A549 (cell line): ENCODE data around the gene WDR45B. TPM values are rescaled to one million over a fixed set of nuclear protein-coding genes. Genes with fewer than 3 reads are reported as not detected.
A peak's percentile ranks its signal among the peaks of the same experiment; 100 is the strongest.

Experiments
- ATAC-seq, 2 experiments: fragments of 200-7000 bp in 1 of 2; fragments of >200 bp in 1 of 2; cut with Nextera tagmentation in 1 of 2; cut with Tn5 transposase in 1 of 2; 3 replicates each; pipeline versions ENCODE4 v1.8.0 to v1.9.1; 2018 to 2020; ENCODE audit warnings: mild to moderate bottlenecking in 1 of 2, moderate library complexity in 1 of 2
- CTCF ChIA-PET: fragments of 300-600 bp; sonication (Branson Sonifier 250); formaldehyde crosslinking; extraction: SDS; loops from one replicate; lab custom pipeline; 2021; ENCODE audit warnings: antibody characterized with exemption, inconsistent platforms; lab: Yijun Ruan, JAX
- POLR2A ChIA-PET: fragments of 350-600 bp; formaldehyde crosslinking; extraction: SDS; loops from one replicate; lab custom pipeline; 2021; ENCODE audit warnings: antibody characterized with exemption, inconsistent platforms; lab: Yijun Ruan, JAX
- DNase-seq, 2 experiments: peaks; one replicate each; pipeline versions ENCODE4 v3.0.0 to v3.0.0-alpha.2; 2011 to 2016; ENCODE audit warnings: low read depth in 1 of 2, low spot score in 1 of 2
- FAIRE-seq: peaks from 2 replicates; lab custom pipeline; 2011; peaks lifted over from hg19 to GRCh38; lab: Jason Lieb, UNC
- H3K27ac ChIP-seq, 2 experiments: fragments of >200 bp; sonication (Bioruptor Twin); formaldehyde crosslinking; 3 replicates each; pipeline ENCODE4 v1.5.1; 2016 to 2017
- H3K4me1 ChIP-seq: fragments of >200 bp; sonication (Bioruptor Twin); formaldehyde crosslinking; 3 replicates; pipeline ENCODE4 v1.6.1; 2016
- H3K4me2 ChIP-seq: fragments of >200 bp; sonication (Bioruptor Twin); formaldehyde crosslinking; 3 replicates; pipeline ENCODE4 v1.6.1; 2016
- H3K4me3 ChIP-seq: fragments of >200 bp; sonication (Bioruptor Twin); formaldehyde crosslinking; 3 replicates; pipeline ENCODE4 v1.5.1; 2016
- H3K9me3 ChIP-seq: fragments of >200 bp; sonication (Bioruptor Twin); formaldehyde crosslinking; 3 replicates; pipeline ENCODE4 v1.6.1; 2016
- BHLHE40 ChIP-seq: IDR thresholded peaks from 2 replicates; pipeline ENCODE4 v1.6.1; 2012; ENCODE audit warnings: low read depth, low read length, inconsistent platforms
- CHD4 ChIP-seq: fragments of 200-600 bp; sonication (generic); IDR thresholded peaks from 2 replicates; pipeline ENCODE4 v1.6.1; 2016; ENCODE audit warnings: antibody characterized with exemption, mild to moderate bottlenecking, borderline replicate concordance
- E2F6 ChIP-seq: IDR thresholded peaks from 2 replicates; pipeline ENCODE4 v1.6.1; 2012; ENCODE audit warnings: low read depth, borderline replicate concordance
- EHF ChIP-seq: fragments of 250-450 bp; sonication (Bioruptor Pico); IDR thresholded peaks from 2 replicates; pipeline ENCODE4 v1.5.0; 2020; ENCODE audit warnings: mild to moderate bottlenecking
- EHMT2 ChIP-seq: fragments of 200-600 bp; sonication (generic); IDR thresholded peaks from 2 replicates; pipeline ENCODE4 v1.6.1; 2016; ENCODE audit warnings: antibody characterized with exemption, low read depth, mild to moderate bottlenecking, moderate library complexity
- EP300 ChIP-seq, 2 experiments: fragments of >200 bp; sonication (Bioruptor Twin); formaldehyde crosslinking; IDR thresholded peaks; 2 replicates in 1 of 2; 3 replicates in 1 of 2; pipeline ENCODE4 v1.6.1; 2016 to 2017
- FOXS1 ChIP-seq: fragments of 250-450 bp; sonication (Bioruptor Pico); IDR thresholded peaks from 2 replicates; pipeline ENCODE4 v1.5.0; 2020; ENCODE audit warnings: mild to moderate bottlenecking, moderate library complexity
- GATA3 ChIP-seq: IDR thresholded peaks from 2 replicates; pipeline ENCODE4 v1.6.1; 2012; ENCODE audit warnings: borderline replicate concordance
- JUN ChIP-seq, 2 experiments: fragments of >200 bp; sonication (Bioruptor Twin); formaldehyde crosslinking; IDR thresholded peaks; 2 replicates in 1 of 2; 3 replicates in 1 of 2; pipeline ENCODE4 v1.6.1; 2016 to 2017
- KDM5A ChIP-seq: fragments of 200-600 bp; sonication (generic); IDR thresholded peaks from 2 replicates; pipeline ENCODE4 v1.6.1; 2016; ENCODE audit warnings: antibody characterized with exemption, mild to moderate bottlenecking
- NPAS2 ChIP-seq: fragments of 250-450 bp; sonication (Bioruptor Pico); IDR thresholded peaks from 2 replicates; pipeline ENCODE4 v1.8.0; 2022; ENCODE audit warnings: mild to moderate bottlenecking, moderate library complexity, borderline replicate concordance
- NR3C1 ChIP-seq: fragments of >200 bp; sonication (Bioruptor Twin); formaldehyde crosslinking; IDR thresholded peaks from 3 replicates; pipeline ENCODE4 v1.6.1; 2017
- PHF8 ChIP-seq: fragments of 200-600 bp; sonication (generic); IDR thresholded peaks from 2 replicates; pipeline ENCODE4 v1.6.1; 2016; ENCODE audit warnings: low read depth, mild to moderate bottlenecking, antibody characterized with exemption, moderate library complexity, borderline replicate concordance
- POLR2AphosphoS2 ChIP-seq: conservative IDR thresholded peaks from 2 replicates; pipeline ENCODE4 v1.6.1; 2012; ENCODE audit warnings: low read length, improper control_type of control experiment, inconsistent platforms
- RARB ChIP-seq: fragments of 250-450 bp; sonication (Bioruptor Pico); IDR thresholded peaks from 2 replicates; pipeline ENCODE4 v1.8.0; 2021; ENCODE audit warnings: mild to moderate bottlenecking, moderate library complexity
- REST ChIP-seq: fragments of 200-600 bp; sonication (generic); IDR thresholded peaks from 2 replicates; pipeline ENCODE4 v1.6.1; 2016; ENCODE audit warnings: antibody characterized with exemption, mild to moderate bottlenecking, moderate library complexity
- RFX5 ChIP-seq: fragments of 450-650 bp; IDR thresholded peaks from 2 replicates; pipeline ENCODE4 v1.7.1; 2014; ENCODE audit warnings: antibody characterized with exemption, mild to moderate bottlenecking, moderate library complexity
- TFCP2L1 ChIP-seq: fragments of 250-450 bp; sonication (Bioruptor Pico); IDR thresholded peaks from 2 replicates; pipeline ENCODE4 v1.5.0; 2021; ENCODE audit warnings: mild to moderate bottlenecking
- ZNF302 ChIP-seq: fragments of 250-450 bp; sonication (Bioruptor Pico); IDR thresholded peaks from 2 replicates; pipeline ENCODE4 v1.9.0; 2021; ENCODE audit warnings: inconsistent platforms, mild to moderate bottlenecking, moderate library complexity
- ZSCAN20 ChIP-seq: fragments of 250-450 bp; sonication (Bioruptor Pico); IDR thresholded peaks from 2 replicates; pipeline ENCODE4 v1.8.0; 2022; ENCODE audit warnings: mild to moderate bottlenecking, moderate library complexity
- WGBS: methylation state at CpG from one replicate; pipeline ENCODE4 v1.1.6; 2017; ENCODE audit errors: missing lambda C conversion rate; 5-methylcytosine and 5-hydroxymethylcytosine counted together
- polyA plus RNA-seq, 4 experiments: library from polyadenylated mRNA; depleted of rRNA in 3 of 4; stranded (reverse); fragments of >200 nt; fragmentation: RNase III in 1 of 4; extraction: RNeasy Plus Mini Kit Qiagen cat#74134 plus additional on column Dnase treatment in 1 of 4; gene quantifications; 2 replicates in 3 of 4; 3 replicates in 1 of 4; pipeline ENCODE4 v1.2.3, GENCODE V29; 2011 to 2017
- TF ChIP-seq, protein P1 (sequence below): IDR thresholded peaks from 2 replicates; pipeline ENCODE4 v1.6.1; 2012
- TF ChIP-seq, protein P2 (sequence below): fragments of 450-650 bp; IDR thresholded peaks from 2 replicates; pipeline ENCODE4 v1.6.1; 2014; ENCODE audit warnings: antibody characterized with exemption
- TF ChIP-seq, protein P3 (sequence below): fragments of >200 bp; sonication (Bioruptor Twin); formaldehyde crosslinking; IDR thresholded peaks from 2 replicates; pipeline ENCODE4 v1.6.1; 2016
- TF ChIP-seq, protein P4 (sequence below): fragments of >200 bp; sonication (Bioruptor Twin); formaldehyde crosslinking; IDR thresholded peaks from 3 replicates; pipeline ENCODE4 v1.6.1; 2016

Gene WDR45B
- polyA plus RNA-seq, 2 of the 4 experiments (the other 2 are of a cell fraction): 88.2 to 124 TPM

- no peak for FAIRE-seq
- ChIA-PET POLR2A (no interaction called here), CTCF (interaction anchor here (0.7 to 3.1 kb wide), 8 partner anchors 9 to 69 kb away, joined by 3 to 16 read pairs (median 8); no protein-coding TSS in a partner anchor)
- Histone ChIP-seq H3K4me3 (peak overlapping the region; percentile 60), H3K4me1 (peaks cover 14% of the 10 kb centered on the region; the same call in 2 of the 3 replicates), H3K4me2 (peak overlapping the region; percentile 98), H3K9me3 (peaks cover 23% of the 10 kb centered on the region), H3K27ac (peak overlapping the region; percentile 47 to 83; a peak in 4 of 6 replicates)
- TF ChIP-seq CHD4 (no peak), ZSCAN20 (CRISPR knock-in tag) (no peak), E2F6 (no peak), EP300 (IDR thresholded peaks at IDR 0.05) (no peak), ZNF302 (no peak), KDM5A (no peak), PHF8 (no peak), RARB (CRISPR knock-in tag) (no peak)
- TF ChIP-seq, protein P1, sequence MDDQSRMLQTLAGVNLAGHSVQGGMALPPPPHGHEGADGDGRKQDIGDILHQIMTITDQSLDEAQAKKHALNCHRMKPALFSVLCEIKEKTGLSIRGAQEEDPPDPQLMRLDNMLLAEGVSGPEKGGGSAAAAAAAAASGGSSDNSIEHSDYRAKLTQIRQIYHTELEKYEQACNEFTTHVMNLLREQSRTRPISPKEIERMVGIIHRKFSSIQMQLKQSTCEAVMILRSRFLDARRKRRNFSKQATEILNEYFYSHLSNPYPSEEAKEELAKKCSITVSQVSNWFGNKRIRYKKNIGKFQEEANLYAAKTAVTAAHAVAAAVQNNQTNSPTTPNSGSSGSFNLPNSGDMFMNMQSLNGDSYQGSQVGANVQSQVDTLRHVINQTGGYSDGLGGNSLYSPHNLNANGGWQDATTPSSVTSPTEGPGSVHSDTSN: no peak
- WGBS: 79% methylated on average over 45 of the region's 48 CpGs
- DNase-seq: no peak
- no peak for ATAC-seq
Observed at GRCh38 chr17:82696916-82697807, 48.9 kb upstream of the WDR45B start.

- peaks cover 23% of the 10 kb centered on the region for H3K9me3 ChIP-seq
- ATAC-seq (no peak), DNase-seq (no peak), FAIRE-seq (no peak)
- TF ChIP-seq REST: no peak
- TF ChIP-seq, protein P2, sequence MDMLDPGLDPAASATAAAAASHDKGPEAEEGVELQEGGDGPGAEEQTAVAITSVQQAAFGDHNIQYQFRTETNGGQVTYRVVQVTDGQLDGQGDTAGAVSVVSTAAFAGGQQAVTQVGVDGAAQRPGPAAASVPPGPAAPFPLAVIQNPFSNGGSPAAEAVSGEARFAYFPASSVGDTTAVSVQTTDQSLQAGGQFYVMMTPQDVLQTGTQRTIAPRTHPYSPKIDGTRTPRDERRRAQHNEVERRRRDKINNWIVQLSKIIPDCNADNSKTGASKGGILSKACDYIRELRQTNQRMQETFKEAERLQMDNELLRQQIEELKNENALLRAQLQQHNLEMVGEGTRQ: no peak
- no peak for TF ChIP-seq RFX5
- no peak for TF ChIP-seq BHLHE40
- TF ChIP-seq NPAS2 (CRISPR knock-in tag): no peak
- TF ChIP-seq, protein P3, sequence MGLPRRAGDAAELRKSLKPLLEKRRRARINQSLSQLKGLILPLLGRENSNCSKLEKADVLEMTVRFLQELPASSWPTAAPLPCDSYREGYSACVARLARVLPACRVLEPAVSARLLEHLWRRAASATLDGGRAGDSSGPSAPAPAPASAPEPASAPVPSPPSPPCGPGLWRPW: no peak
- no peak for TF ChIP-seq FOXS1 (CRISPR knock-in tag)
- TF ChIP-seq JUN (IDR thresholded peaks at IDR 0.05): no peak
- TF ChIP-seq EP300 (IDR thresholded peaks at IDR 0.05): no peak
- TF ChIP-seq ZSCAN20 (CRISPR knock-in tag): no peak
- TF ChIP-seq EHF (CRISPR knock-in tag): no peak
- no peak for TF ChIP-seq NR3C1
- TF ChIP-seq EHMT2: no peak
- TF ChIP-seq POLR2AphosphoS2: no peak
- no peak for TF ChIP-seq TFCP2L1 (CRISPR knock-in tag)
- no peak for TF ChIP-seq CHD4
- no peak for TF ChIP-seq GATA3
- TF ChIP-seq, protein P4, sequence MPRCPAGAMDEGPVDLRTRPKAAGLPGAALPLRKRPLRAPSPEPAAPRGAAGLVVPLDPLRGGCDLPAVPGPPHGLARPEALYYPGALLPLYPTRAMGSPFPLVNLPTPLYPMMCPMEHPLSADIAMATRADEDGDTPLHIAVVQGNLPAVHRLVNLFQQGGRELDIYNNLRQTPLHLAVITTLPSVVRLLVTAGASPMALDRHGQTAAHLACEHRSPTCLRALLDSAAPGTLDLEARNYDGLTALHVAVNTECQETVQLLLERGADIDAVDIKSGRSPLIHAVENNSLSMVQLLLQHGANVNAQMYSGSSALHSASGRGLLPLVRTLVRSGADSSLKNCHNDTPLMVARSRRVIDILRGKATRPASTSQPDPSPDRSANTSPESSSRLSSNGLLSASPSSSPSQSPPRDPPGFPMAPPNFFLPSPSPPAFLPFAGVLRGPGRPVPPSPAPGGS: no peak
- ChIA-PET POLR2A (no interaction called here), CTCF (interaction anchor here (1.8 to 3.1 kb wide), 6 partner anchors 8 to 28 kb away, joined by 4 to 16 read pairs (median 10); no protein-coding TSS in a partner anchor)
- no peak overlapping the region for H3K4me3 ChIP-seq
- peaks cover 10% of the 10 kb centered on the region; the same call in 1 of the 3 replicates for H3K4me1 ChIP-seq
- 94% methylated on average over 15 of the region's 17 CpGs for WGBS
- no peak overlapping the region for H3K4me2 ChIP-seq
- no peak overlapping the region for H3K27ac ChIP-seq
Observed at GRCh38 chr17:82696259-82696658, 48.0 kb upstream of the WDR45B start.
